Measurements from ENCODE around the gene ZNF529.

DNA sequence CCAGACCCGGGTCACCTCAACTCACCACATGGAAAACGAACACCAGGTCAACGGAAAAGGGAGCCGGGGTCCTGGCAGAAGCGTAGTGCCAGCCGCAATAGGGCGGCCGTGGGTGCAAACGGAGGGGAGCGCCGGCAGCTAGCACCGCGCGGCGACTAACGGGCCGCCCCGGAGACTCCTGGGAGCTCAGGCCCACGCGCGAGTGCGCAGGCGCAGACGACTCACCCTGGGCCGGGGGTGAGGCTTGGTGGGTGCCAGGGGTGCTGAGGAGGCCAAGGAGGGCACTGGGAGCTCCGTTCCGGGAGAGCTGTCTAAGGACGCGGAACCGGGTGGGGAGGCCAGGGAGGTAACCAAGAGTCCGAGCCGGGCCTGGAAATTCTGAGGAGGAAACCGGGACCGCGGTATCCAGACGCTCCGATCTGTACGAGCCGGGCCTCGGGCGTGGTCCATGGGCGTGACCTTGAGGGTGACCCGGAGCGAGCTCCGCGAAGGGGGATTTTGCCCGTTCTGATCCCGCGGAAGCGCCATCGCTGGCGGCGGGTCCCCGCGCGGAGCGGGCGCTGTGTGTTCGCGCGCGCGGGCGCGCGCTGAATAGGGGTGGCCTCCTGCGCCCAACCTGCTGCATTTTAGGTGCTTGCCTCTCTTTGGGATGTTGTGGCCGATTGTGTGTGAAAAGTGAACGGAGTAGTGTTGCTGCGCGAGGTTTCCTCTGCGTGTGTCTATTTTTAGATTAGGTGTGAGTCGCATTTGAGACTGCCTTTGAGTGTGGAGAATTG, 32.2 kb upstream of the ZNF529 start, which contains the start of gene ZNF382:
- TF ChIP-seq CTCF (IDR thresholded peaks at IDR 0.05) (no peak), ZFX (IDR thresholded peaks at IDR 0.05; ENCODE audit: borderline replicate concordance) (no peak)
